Measurements from ENCODE around the gene DDC.

GRCh38 chr7:50613473-50613872 lies 48.3 kb upstream of the DDC start:
- no peak for TF ChIP-seq CTCF (IDR thresholded peaks at IDR 0.05; ENCODE audit: extremely low read depth in 1 of 2, insufficient read depth in 1 of 2, low read depth in 1 of 2, low read length in 2 of 2)
- no peak for TF ChIP-seq POLR2A (IDR thresholded peaks at IDR 0.05; ENCODE audit: low read depth, low read length)
- TF ChIP-seq POLR2AphosphoS5 (IDR thresholded peaks at IDR 0.05; ENCODE audit: insufficient read depth, low read depth, low read length) = no peak
- no peak for TF ChIP-seq EZH2 (IDR thresholded peaks at IDR 0.05; ENCODE audit: borderline replicate concordance, low read depth, low read length, severe bottlenecking)
- TF ChIP-seq GATA2 (IDR thresholded peaks at IDR 0.05; ENCODE audit: insufficient read depth, insufficient read length, low read depth, low read length) = no peak
- TF ChIP-seq MAX (IDR thresholded peaks at IDR 0.05; ENCODE audit: insufficient read depth, insufficient read length) = no peak
